ENCODE measurements around the gene KLHL29. TPM values are rescaled to one million over a fixed set of nuclear protein-coding genes. Genes with fewer than 3 reads are reported as not detected.
"Not testable (repeated sequence)": the region's sequence is repeated elsewhere in the genome, so short reads cannot be mapped to it uniquely, and the experiment has no call there.

Gene KLHL29
- total and polyA plus RNA-seq, 8 donors = 1.8 to 10.5 (median 2.8) TPM

- ATAC-seq (no peak), DNase-seq (no peak)
- Histone ChIP-seq H3K9me3 (peaks cover 0 to 20% of the 10 kb centered on the region in 2 donors), H3K27ac (no peak overlapping the region), H3K36me3 (peaks cover 0 to 16% of the 10 kb centered on the region in 2 donors), H3K4me3 (no peak overlapping the region), H3K27me3 (no peaks in the 10 kb centered on the region), H3K4me1 (no peaks in the 10 kb centered on the region)
- TF ChIP-seq CTCF (IDR thresholded peaks at IDR 0.05) = no peak
- intact Hi-C loops (cut with DNase I) = no loop called here
These were observed 334.7 kb downstream of the KLHL29 start for GRCh38 chr2:23719716-23720115.

GRCh38 chr2:23720705-23721453 is 335.9 kb downstream of the KLHL29 start:
- no peaks in the 10 kb centered on the region for H3K27me3 ChIP-seq
- no peak overlapping the region for H3K4me3 ChIP-seq
- DNase-seq (no peak), ATAC-seq (peak; percentile 75)
- no peak overlapping the region for H3K27ac ChIP-seq
- TF ChIP-seq CTCF (IDR thresholded peaks at IDR 0.05) = no peak
- H3K9me3 ChIP-seq = peaks cover 0 to 20% of the 10 kb centered on the region in 2 donors
- peaks cover 0 to 16% of the 10 kb centered on the region in 2 donors for H3K36me3 ChIP-seq
- intact Hi-C loops (cut with DNase I) = no loop called here
- H3K4me1 ChIP-seq = no peaks in the 10 kb centered on the region

- DNase-seq (no peak), ATAC-seq (no peak)
- no peak for TF ChIP-seq CTCF (IDR thresholded peaks at IDR 0.05)
- Histone ChIP-seq H3K27me3 (no peaks in the 10 kb centered on the region), H3K36me3 (peaks cover 0 to 21% of the 10 kb centered on the region in 2 donors), H3K4me3 (no peak overlapping the region), H3K4me1 (no peaks in the 10 kb centered on the region), H3K27ac (no peak overlapping the region), H3K9me3 (peaks cover 0 to 20% of the 10 kb centered on the region in 2 donors)
- intact Hi-C loops (cut with DNase I) = no loop called here
These were observed 336.5 kb downstream of the KLHL29 start for GRCh38 chr2:23721454-23721826.

- Histone ChIP-seq H3K27me3 (no peaks in the 10 kb centered on the region), H3K27ac (no peak overlapping the region), H3K4me1 (no peaks in the 10 kb centered on the region), H3K4me3 (no peak overlapping the region), H3K9me3 (peaks cover 0 to 20% of the 10 kb centered on the region in 2 donors), H3K36me3 (peaks cover 0 to 21% of the 10 kb centered on the region in 2 donors)
- no peak for ATAC-seq
- intact Hi-C loops (cut with DNase I) = no loop called here
- DNase-seq = no peak
- TF ChIP-seq CTCF (IDR thresholded peaks at IDR 0.05) = no peak
These were observed 337.3 kb downstream of the KLHL29 start for GRCh38 chr2:23722255-23722654.

- ATAC-seq; intact Hi-C loops (cut with DNase I); H3K27me3 ChIP-seq; H3K27ac ChIP-seq; DNase-seq; H3K4me3 ChIP-seq; H3K4me1 ChIP-seq: not testable (repeated sequence)
- H3K36me3 ChIP-seq = peaks cover 0 to 21% of the 10 kb centered on the region in 2 donors
- H3K9me3 ChIP-seq = peaks cover 0 to 20% of the 10 kb centered on the region in 2 donors
These were observed 338.1 kb downstream of the KLHL29 start for GRCh38 chr2:23723029-23723428.

- TF ChIP-seq CTCF (IDR thresholded peaks at IDR 0.05) = no peak
- no peaks in the 10 kb centered on the region for H3K27me3 ChIP-seq
- H3K4me1 ChIP-seq = no peaks in the 10 kb centered on the region
- no peak for ATAC-seq
- H3K9me3 ChIP-seq = no peaks in the 10 kb centered on the region
- no peak overlapping the region for H3K4me3 ChIP-seq
- H3K36me3 ChIP-seq = peaks cover 0 to 23% of the 10 kb centered on the region in 2 donors
- DNase-seq = no peak
- H3K27ac ChIP-seq = no peak overlapping the region
- intact Hi-C loops (cut with DNase I) = no loop called here
These were observed 349.4 kb downstream of the KLHL29 start for GRCh38 chr2:23734416-23734815.

- H3K4me1 ChIP-seq; H3K9me3 ChIP-seq; H3K27ac ChIP-seq; H3K27me3 ChIP-seq; ATAC-seq; intact Hi-C loops (cut with DNase I); H3K4me3 ChIP-seq; DNase-seq: not testable (repeated sequence)
- peaks cover 0 to 23% of the 10 kb centered on the region in 2 donors for H3K36me3 ChIP-seq
These were observed 351.8 kb downstream of the KLHL29 start for GRCh38 chr2:23736783-23737182.
